GM12874 (cell line): Measurements from ENCODE around the gene CACNA1E.

ENCODE experiments used
- TF ChIP-seq, protein P1 (sequence below): IDR thresholded peaks from 2 replicates; pipeline ENCODE4 v1.5.1; 2011; ENCODE audit warnings: low read depth, mild to moderate bottlenecking, control low read depth, low read length, moderate library complexity; ENCODE audit not compliant: insufficient read depth

CACNA1E gene

DNA sequence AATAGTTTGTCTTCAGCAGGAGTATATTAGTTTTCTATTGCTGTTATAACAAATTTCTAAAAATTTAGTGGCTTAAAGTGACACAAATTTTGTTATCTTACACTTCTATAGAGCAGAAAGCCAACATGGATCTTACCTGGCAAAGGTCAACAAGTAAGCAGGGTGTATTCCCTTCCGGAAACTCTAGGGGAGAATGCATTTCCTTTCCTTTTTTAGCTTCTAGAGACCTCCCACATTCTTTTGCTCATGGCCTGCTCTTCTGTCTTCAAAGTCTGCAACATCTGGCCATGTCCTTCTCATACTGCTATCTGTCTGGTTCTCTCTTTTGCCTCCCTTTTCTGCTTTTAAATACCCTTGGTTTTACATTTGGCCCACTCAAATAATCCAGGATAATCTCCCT, 335.6 kb downstream of the CACNA1E start:
- TF ChIP-seq, protein P1, sequence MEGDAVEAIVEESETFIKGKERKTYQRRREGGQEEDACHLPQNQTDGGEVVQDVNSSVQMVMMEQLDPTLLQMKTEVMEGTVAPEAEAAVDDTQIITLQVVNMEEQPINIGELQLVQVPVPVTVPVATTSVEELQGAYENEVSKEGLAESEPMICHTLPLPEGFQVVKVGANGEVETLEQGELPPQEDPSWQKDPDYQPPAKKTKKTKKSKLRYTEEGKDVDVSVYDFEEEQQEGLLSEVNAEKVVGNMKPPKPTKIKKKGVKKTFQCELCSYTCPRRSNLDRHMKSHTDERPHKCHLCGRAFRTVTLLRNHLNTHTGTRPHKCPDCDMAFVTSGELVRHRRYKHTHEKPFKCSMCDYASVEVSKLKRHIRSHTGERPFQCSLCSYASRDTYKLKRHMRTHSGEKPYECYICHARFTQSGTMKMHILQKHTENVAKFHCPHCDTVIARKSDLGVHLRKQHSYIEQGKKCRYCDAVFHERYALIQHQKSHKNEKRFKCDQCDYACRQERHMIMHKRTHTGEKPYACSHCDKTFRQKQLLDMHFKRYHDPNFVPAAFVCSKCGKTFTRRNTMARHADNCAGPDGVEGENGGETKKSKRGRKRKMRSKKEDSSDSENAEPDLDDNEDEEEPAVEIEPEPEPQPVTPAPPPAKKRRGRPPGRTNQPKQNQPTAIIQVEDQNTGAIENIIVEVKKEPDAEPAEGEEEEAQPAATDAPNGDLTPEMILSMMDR: no peak

- TF ChIP-seq, protein P1: no peak
Measured at GRCh38 chr1:181821701-181822100, 338.4 kb downstream of the CACNA1E start.

GRCh38 chr1:181846001-181846645, 362.8 kb downstream of the CACNA1E start:
- TF ChIP-seq, protein P1: no peak

- TF ChIP-seq, protein P1: no peak
Measured at GRCh38 chr1:181846681-181847080, 363.4 kb downstream of the CACNA1E start.

- TF ChIP-seq, protein P1: no peak
Measured at GRCh38 chr1:181849071-181849470, 365.8 kb downstream of the CACNA1E start.

- TF ChIP-seq, protein P1: no peak
Measured at GRCh38 chr1:181855380-181855779, 372.1 kb downstream of the CACNA1E start.
